GM15510 (cell line): ENCODE measurements around the gene JAG1.

ENCODE experiments used
- POLR2A ChIP-seq: IDR thresholded peaks from 3 replicates; pipeline ENCODE4 v1.6.1; 2011; ENCODE audit warnings: borderline replicate concordance; ENCODE audit not compliant: insufficient read length; ENCODE audit errors: extremely low read depth

Gene JAG1

GRCh38 chr20:10597637-10598036 is 76.2 kb downstream of the JAG1 start:
- no peak for TF ChIP-seq POLR2A

DNA sequence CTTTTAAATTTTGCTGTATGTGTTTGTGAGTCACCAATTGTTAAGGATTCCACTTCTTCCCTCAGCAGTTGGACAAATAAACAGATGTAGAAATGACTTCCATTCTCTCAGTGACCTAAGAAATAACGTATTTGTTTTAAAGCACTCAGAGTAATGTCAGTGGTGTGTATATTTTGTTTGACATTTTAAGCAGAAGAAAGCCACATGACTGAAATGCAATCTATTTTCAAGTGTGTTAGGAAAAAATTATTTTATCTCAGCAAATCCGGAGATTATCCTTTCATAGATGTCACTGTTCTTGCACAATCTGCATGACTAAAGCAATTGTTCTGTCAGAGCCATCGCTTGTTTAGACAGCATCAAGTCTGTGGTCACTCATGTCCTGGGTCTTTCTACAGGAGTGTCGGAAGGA is 77.1 kb downstream of the JAG1 start:
- TF ChIP-seq POLR2A: no peak

DNA sequence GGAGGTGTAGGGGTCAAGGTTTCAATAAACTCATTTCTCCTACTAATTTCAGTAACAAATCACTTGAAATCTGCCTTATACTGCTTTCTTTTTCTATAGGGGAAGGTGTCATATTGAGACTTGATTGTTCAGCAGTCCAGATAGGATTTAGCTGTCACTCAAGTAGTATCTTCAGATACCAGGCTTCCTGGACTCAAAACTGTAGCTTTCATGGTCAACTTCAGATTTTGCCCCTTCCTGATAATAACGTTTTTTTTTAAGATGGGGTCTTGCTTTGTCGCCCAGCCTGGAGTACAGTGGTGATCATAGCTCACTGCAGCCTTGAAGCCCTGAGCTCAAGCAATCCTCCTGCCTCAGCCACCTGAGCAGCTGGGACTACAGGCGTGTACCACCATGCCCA is 77.8 kb downstream of the JAG1 start:
- no peak for TF ChIP-seq POLR2A

DNA sequence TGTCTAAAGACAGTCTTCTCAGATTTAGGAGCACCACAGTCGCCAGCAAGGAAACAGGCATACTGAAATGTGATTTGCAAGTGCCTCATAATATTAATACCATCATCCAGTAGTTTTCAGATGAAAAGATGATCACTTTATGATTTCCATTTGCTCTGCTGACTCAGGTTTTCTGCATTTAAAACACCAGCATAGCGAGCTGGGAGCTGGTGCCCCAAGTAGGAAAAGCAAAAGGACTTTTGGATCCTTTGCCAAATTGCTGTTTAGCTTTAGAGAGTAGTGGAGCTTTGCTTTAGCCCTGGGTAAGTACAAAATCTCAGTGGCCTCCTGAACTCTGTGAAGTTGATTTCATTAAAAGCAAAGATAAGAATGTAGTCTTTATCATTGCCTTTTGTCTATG is 78.5 kb downstream of the JAG1 start:
- TF ChIP-seq POLR2A: no peak

- no peak for TF ChIP-seq POLR2A
Observed at GRCh38 chr20:10594296-10594868, 79.4 kb downstream of the JAG1 start.

DNA sequence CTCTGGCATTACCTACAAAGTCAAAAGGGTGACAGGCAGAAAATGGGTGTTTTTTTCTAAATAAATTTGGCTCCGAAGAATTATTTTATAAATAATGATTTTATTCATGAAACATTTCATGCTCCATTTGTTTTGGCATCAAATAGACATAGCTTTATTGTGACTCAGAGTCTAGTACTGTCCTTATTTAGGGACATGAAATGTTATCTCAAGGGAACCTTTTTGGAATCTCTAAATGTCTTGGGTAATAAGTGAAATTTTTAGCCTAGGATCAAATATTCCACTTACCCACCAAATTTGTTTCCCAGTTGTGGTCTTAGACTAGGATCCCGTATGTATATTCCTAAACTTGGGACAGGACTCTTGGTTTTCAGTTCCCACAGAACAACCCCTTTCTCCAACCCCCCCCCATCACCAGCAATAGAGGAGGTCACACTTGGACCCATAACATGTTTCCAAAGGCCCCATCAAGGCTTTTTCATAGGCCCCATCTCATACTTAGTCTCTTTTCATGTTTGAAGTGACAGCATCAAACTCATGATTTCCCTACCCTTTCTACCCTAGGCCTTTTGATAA is 81.8 kb downstream of the JAG1 start:
- no peak for TF ChIP-seq POLR2A

DNA sequence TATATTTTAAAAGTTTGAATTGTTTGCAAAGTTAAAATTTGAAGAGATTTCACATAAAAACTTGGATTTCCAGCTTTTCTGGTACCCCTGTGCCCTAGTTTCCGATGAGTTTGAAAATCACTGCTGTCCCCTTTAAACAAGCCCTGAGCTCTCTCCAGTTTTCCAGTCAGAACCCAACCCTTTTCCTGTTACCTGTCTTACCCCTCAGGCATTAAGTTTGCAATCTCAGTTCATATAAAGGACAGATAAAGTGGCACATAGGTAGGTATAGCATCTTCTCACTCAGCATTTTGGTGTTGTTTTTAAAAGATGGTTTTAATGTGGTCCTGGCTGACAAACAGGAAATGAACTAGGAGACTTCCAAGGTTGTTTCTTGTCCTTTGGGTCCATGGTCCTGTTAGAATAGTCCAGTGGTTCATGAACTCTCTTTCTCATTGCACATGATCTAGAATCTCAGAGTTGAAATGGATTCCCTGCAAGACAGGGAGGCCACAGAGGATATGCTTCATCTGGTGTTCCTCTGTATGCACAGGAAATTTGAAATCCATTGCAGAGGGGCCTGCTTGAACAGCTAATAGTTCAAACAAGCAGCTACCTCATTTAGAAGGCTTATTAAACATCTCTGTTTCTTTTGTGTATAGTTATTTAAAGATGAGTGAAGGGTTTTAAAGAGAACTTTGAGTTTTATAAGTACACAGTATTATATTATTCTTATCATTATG is 82.7 kb downstream of the JAG1 start:
- TF ChIP-seq POLR2A: no peak
